Peyer's patch (tissue), 4 donors: ENCODE measurements around the gene TK1.

Experiments
- POLR2A ChIP-seq, 2 donors: fragments of 450-650 bp; IDR thresholded peaks; one replicate each; pipeline ENCODE4 v1.5.1; 2017; ENCODE audit warnings: antibody characterized with exemption in 2 of 2, mild to moderate bottlenecking in 2 of 2, moderate library complexity in 2 of 2
- TF ChIP-seq, protein P1 (sequence below), 6 experiments: fragments of 450-650 bp in 4 of 6; fragments of 200-600 bp in 2 of 6; sonication (generic) in 1 of 6; IDR thresholded peaks; one replicate each; pipeline ENCODE4 v1.5.1; 2017 to 2019; ENCODE audit warnings: antibody characterized with exemption in 6 of 6, mild to moderate bottlenecking in 3 of 6, moderate library complexity in 1 of 6

DNA sequence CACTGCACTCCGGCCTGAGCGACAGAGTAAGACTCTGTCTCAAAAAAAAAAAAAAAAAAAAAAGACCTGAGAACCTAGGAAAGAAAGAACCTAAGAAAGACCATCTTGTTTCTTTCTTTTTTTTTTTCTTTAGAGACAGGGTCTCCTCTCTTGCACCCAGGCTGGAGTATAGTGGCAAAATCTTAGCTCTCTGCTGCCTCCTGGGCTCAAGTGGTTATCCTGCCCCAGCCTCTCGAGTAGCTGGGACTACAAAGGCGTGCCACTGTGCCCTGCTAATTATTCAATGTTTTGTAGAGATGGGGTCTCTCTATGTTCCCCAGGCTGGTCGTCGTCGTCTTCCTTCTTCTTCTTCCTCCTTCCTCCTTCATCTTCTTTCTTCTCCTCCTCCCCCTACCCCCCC lies 19.4 kb upstream of the TK1 start:
- TF ChIP-seq, protein P1, sequence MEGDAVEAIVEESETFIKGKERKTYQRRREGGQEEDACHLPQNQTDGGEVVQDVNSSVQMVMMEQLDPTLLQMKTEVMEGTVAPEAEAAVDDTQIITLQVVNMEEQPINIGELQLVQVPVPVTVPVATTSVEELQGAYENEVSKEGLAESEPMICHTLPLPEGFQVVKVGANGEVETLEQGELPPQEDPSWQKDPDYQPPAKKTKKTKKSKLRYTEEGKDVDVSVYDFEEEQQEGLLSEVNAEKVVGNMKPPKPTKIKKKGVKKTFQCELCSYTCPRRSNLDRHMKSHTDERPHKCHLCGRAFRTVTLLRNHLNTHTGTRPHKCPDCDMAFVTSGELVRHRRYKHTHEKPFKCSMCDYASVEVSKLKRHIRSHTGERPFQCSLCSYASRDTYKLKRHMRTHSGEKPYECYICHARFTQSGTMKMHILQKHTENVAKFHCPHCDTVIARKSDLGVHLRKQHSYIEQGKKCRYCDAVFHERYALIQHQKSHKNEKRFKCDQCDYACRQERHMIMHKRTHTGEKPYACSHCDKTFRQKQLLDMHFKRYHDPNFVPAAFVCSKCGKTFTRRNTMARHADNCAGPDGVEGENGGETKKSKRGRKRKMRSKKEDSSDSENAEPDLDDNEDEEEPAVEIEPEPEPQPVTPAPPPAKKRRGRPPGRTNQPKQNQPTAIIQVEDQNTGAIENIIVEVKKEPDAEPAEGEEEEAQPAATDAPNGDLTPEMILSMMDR (IDR thresholded peaks at IDR 0.05), result no peak
- no peak for TF ChIP-seq POLR2A (IDR thresholded peaks at IDR 0.05)
